B cell (primary cell): ENCODE measurements around the gene ZBTB34.

Source experiments
- CTCF ChIP-seq: fragments of 200-600 bp; IDR thresholded peaks from one replicate; pipeline ENCODE4 v1.8.0; 2022; ENCODE audit warnings: antibody characterized with exemption, mild to moderate bottlenecking
- EZH2 ChIP-seq: IDR thresholded peaks from 2 replicates; pipeline ENCODE4 v1.6.1; 2012; ENCODE audit warnings: borderline replicate concordance, low read depth, mild to moderate bottlenecking, moderate library complexity, low read length; ENCODE audit not compliant: insufficient read depth, poor library complexity, severe bottlenecking

DNA sequence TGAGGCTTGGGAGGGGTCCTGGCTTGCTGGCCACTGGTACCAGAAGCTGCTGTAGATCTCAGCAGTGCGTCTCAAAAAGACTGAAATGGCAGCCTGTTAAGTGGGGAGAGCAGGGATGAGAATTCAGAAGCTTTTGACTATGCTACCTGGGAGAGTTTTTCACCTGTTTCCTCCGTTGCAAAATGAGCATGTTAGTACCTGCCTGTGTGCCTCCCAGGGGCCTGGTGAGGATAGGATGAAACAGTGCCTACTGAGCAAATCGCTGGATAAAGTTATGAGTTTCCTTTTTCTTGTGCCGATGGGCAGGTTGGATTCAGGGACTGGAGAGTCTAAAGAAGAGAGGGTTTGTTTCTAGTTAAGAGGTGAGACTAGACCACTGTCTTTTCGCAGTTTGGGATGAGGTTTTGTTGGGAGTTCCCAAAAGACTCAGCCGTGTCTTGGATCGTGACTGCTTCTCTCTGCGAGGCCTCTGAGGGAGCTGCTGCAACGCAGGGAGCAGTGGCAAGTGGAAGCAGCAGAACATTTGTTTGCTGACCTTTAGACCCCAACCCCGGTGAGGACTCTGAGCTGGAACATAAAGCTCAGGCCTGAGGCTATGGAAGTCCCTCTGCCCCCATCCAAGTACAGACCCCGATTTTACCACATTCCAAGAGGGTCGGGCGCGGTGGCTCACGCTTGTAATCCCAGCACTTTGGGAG lies 55.6 kb downstream of the ZBTB34 start:
- no peak for TF ChIP-seq CTCF
- TF ChIP-seq EZH2, result no peak
